Brain microvascular endothelial cell (primary cell): ENCODE measurements around the gene ITGB5.
A peak's percentile ranks its signal among the peaks of the same experiment; 100 is the strongest.

Experiments used
- DNase-seq: peaks from one replicate; pipeline ENCODE4 v3.0.0-alpha.2; 2020
- H3K27ac ChIP-seq: fragments of 250-450 bp; sonication (Bioruptor Pico); 2 replicates; pipeline ENCODE4 v1.5.1; 2020; ENCODE audit warnings: mild to moderate bottlenecking, moderate library complexity
- H3K27me3 ChIP-seq: fragments of 250-450 bp; sonication (Bioruptor Pico); replicated peaks from 2 replicates; pipeline ENCODE4 v1.5.1; 2020; ENCODE audit warnings: mild to moderate bottlenecking
- H3K36me3 ChIP-seq: fragments of 250-450 bp; sonication (Bioruptor Pico); replicated peaks from 2 replicates; pipeline ENCODE4 v1.5.1; 2020; ENCODE audit warnings: mild to moderate bottlenecking
- H3K4me3 ChIP-seq: 2 replicates; pipeline ENCODE4 v1.5.1; 2011; ENCODE audit warnings: low read depth, mild to moderate bottlenecking, control low read depth, low read length, moderate library complexity
- in situ Hi-C: cut with HindIII; loops from 2 replicates; pipeline ENCODE4 v1.10.0; 2017; ENCODE audit warnings: low sequenced_read_pairs, low pct_ligation_motif_present
- TF ChIP-seq, protein P1 (sequence below): IDR thresholded peaks from 2 replicates; pipeline ENCODE4 v1.5.1; 2011; ENCODE audit warnings: low read depth, mild to moderate bottlenecking, moderate library complexity, low read length, control low read depth, inconsistent platforms; ENCODE audit errors: missing control alignments

ITGB5 gene

DNA sequence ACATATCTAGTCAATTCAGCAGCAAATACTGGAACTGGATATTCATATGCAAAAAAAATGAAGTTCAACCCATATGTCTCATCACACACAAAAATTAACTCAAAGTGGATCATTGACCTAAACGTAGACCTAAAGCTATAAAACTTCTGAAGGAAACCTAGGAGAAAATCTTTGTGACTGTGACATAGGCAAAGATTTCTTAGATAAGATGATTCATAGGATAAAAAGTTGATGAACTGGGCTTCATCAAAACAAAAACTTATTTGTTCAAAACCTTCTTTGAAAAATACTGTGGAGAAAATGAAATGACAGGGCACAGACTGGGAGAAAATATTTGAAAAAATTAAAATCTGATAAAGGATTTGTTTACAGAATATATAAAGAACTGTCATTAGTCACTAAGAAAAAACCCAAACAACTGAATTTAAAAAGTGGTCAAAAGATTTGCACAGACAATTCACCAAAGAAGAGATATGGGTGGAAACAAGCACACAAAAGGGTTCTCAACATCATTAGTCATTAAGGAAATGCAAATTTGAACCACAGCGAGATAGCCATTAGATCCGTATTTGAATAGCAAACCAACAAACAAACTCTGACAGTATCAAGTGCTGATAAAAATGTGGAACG is 62.8 kb downstream of the ITGB5 start:
- in situ Hi-C loops, result no loop called here
- peak overlapping the region; percentile 46 for H3K27ac ChIP-seq

DNA sequence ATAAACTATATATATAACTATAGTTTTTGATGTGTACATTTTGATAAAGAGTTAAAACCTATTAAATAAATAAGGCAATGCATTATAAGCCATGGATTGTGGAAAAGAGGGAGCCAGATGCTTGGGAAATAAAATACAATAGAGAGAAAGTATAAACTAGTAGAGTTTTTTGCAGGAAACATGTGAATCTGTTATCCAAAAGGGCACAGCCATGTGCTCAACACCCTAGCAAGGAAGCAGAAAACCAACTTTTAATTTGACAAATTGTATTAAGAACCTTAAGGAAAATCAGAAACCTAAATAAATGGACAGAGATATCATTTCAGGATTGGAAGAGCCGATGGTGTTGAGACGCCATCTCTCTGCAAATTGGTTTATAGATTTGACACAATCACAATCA is 63.5 kb downstream of the ITGB5 start:
- TF ChIP-seq, protein P1, sequence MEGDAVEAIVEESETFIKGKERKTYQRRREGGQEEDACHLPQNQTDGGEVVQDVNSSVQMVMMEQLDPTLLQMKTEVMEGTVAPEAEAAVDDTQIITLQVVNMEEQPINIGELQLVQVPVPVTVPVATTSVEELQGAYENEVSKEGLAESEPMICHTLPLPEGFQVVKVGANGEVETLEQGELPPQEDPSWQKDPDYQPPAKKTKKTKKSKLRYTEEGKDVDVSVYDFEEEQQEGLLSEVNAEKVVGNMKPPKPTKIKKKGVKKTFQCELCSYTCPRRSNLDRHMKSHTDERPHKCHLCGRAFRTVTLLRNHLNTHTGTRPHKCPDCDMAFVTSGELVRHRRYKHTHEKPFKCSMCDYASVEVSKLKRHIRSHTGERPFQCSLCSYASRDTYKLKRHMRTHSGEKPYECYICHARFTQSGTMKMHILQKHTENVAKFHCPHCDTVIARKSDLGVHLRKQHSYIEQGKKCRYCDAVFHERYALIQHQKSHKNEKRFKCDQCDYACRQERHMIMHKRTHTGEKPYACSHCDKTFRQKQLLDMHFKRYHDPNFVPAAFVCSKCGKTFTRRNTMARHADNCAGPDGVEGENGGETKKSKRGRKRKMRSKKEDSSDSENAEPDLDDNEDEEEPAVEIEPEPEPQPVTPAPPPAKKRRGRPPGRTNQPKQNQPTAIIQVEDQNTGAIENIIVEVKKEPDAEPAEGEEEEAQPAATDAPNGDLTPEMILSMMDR, result no peak
- Histone ChIP-seq H3K4me3 (no peak overlapping the region), H3K27ac (no peak overlapping the region), H3K36me3 (peaks cover 24% of the 10 kb centered on the region), H3K27me3 (no peaks in the 10 kb centered on the region)
- DNase-seq, result no peak
- in situ Hi-C loops, result no loop called here

More for the DNA sequence above, 62.8 kb downstream of the ITGB5 start:
- peaks cover 24% of the 10 kb centered on the region for H3K36me3 ChIP-seq
- H3K27me3 ChIP-seq, result no peaks in the 10 kb centered on the region
- DNase-seq, result no peak
- TF ChIP-seq, protein P1, result no peak
- no peak overlapping the region for H3K4me3 ChIP-seq

DNA sequence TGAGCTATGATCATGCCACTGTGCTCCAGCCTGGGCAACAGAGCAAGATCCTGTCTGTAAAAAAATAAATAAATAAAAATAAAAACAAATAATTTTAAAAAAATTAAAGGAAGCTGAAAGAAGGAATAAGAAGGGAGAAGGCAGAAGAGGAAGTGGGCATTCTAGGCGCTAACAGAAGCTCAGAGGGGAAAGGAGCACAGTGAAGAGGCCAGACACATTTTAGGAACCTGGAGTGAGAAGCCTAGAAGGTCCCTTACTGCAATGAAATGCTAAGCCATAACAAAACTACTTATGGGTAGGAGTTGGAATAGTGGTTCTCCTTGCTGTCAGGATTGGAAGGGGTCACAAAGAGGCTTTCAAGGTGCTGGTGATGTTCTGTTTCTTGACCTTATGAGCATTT is 64.0 kb downstream of the ITGB5 start:
- peaks cover 22% of the 10 kb centered on the region for H3K36me3 ChIP-seq
- H3K27ac ChIP-seq, result no peak overlapping the region
- no peak overlapping the region for H3K4me3 ChIP-seq
- in situ Hi-C loops, result no loop called here
- TF ChIP-seq, protein P1, result no peak
- H3K27me3 ChIP-seq, result no peaks in the 10 kb centered on the region
- no peak for DNase-seq

DNA sequence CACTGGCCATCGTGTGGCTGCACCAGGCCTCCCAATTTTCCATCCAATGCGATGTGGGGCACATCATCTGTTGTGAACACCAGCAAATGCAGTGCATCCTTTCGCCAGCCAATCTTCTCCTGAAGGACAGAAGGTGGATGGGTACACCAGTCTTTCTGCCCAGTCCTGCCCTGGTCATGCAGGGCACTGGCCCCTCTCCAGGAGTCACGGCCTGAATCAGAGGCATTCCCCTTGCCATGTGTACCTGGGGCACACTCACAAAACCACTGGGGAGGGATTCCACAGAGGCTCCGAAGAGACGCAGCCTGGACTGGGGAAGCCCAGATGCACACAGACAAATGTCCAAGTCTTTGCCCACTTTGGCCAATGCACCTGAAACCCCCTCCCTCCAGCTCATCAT is 65.8 kb downstream of the ITGB5 start:
- in situ Hi-C loops, result no loop called here
- no peak overlapping the region for H3K4me3 ChIP-seq
- H3K27me3 ChIP-seq, result no peaks in the 10 kb centered on the region
- H3K36me3 ChIP-seq, result peaks cover 34% of the 10 kb centered on the region
- TF ChIP-seq, protein P1, result no peak
- no peak overlapping the region for H3K27ac ChIP-seq
- DNase-seq, result no peak

DNA sequence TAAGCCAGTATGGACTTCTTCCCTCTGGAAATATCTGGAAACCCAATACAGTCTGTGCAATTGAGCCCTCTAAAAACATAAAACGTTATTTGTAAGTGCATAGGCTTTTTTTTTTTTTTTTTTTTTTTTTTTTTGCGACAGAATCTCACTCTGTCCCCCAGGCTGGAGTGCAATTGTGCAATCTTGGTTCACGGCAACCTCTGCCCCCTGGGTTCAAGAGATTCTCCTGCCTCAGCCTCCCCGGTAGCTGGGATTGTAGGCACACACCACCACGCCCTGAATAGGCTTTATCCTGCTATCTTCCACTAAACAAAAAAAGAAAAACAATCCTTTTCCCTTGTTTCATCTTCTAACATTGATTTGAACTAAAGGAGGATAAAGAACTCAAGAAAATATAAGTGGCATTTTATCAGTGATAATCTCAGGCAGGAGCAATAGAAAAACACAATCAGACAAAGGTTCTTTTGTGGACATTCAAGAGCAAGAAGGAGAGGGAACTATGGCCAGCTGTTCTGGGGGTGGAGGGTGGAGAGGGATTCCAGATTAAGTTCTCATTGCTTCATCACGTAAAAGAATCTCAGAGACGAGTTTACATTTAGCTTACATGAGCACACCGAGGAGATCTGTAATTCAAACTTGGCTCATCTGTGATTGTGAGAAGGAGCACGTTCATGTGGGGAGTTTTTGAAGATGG is 68.6 kb downstream of the ITGB5 start:
- no peak overlapping the region for H3K4me3 ChIP-seq
- DNase-seq, result no peak
- in situ Hi-C loops, result no loop called here
- TF ChIP-seq, protein P1, result no peak
- no peaks in the 10 kb centered on the region for H3K27me3 ChIP-seq
- peak overlapping the region; percentile 7 for H3K27ac ChIP-seq
- peaks cover 46% of the 10 kb centered on the region for H3K36me3 ChIP-seq
